Measurements from ENCODE around the gene POU2AF3. TPM values are rescaled to one million over a fixed set of nuclear protein-coding genes. Genes with fewer than 3 reads are reported as not detected.

The POU2AF3 gene
- polyA plus RNA-seq, 1 donor, result 4.7 TPM

DNA sequence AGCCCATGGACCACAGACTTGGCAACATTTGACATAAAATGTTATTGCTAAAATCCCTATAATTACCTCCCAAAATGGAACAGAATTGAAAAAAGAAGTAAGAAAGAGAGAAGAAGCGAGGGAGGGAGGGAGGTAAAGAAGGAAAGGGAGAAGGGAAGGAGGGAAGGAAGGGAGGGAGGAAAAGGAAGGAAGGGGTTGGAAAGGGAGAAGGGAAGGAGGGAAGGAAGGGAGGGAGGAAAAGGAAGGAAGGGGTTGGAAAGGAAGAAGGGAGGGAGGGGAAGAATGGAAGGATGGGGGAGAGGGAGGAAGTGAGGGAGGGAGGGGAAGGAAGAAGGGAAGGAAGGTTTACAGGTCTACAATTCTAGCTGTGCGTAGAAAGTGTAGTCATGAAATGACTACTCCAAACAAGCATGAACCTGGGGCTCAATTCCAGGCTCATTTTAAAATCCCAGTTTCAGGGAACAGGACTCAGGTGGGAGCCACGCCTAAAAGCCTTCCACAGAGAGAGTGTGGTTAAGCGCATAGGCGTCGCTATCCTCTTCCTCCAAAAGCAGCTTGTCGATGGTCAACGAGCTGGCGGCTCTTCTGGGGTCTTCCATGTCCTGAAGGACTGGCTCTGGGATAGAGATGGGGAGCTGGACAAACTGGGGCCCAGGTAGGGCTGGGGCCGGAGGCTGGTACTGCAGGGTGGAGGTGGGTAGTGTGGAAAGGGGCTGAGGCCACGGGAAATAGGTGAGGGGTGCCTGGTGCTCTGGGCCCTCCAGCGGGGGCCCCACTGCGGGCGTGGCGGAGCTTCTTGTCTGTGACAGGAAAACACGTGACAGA is 55.6 kb downstream of the POU2AF3 start:
- DNase-seq, result no peak

- no peak for DNase-seq
These were observed 56.2 kb downstream of the POU2AF3 start for GRCh38 chr11:111354601-111354891.

DNA sequence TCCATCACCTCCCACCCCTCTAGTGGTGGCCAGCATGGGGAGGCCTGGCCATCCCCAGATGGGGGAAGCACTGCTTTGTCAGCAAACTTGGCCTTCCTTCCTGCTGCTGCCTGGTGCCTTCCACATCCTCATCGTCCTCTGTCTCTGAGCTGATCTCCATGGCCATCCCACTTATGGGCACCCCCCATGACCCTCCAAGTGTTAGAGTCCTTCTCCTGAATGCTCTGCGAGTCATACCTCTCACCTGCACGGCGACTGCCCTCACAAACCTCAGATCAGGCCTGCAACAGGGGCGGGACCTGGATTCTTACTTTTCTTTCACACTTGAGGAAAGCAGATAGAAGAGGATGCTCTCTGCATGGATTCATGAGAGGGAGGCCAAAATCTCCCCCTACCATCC is 56.8 kb downstream of the POU2AF3 start:
- no peak for DNase-seq

DNA sequence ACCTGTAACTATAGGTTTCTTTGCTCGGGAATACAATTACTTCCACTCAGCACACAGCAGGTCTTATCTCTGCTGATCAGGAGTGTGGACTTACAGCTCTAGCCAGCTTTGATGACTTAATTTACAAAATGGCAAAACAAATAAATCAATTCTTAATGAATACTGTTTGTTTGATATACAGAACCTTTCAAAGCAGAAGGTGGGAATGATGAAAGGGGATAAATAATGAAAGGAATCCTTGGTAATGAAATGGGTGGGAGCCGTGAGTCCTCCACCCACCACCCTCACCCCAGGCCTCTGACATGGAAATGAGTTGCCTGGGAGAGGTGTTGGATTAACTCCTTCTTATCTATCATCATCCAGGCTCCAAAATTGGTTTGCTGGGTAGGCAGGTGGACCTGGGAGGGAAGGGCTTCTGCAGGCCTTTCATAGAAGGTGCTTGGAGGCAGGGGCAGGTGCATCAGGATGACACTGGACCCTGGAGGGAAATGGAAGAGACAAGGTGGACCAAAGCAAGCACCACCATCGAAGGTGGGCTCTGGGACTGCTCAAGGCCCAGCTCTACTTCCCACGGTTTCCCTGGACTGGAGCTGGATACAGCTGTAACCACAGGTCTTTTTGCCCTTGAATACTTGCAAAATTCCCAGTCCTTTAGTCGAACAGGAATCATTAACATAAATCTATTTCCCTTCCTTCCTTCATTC is 57.8 kb downstream of the POU2AF3 start:
- DNase-seq, result no peak

GRCh38 chr11:111356660-111357048 is 58.3 kb downstream of the POU2AF3 start:
- no peak for DNase-seq

DNA sequence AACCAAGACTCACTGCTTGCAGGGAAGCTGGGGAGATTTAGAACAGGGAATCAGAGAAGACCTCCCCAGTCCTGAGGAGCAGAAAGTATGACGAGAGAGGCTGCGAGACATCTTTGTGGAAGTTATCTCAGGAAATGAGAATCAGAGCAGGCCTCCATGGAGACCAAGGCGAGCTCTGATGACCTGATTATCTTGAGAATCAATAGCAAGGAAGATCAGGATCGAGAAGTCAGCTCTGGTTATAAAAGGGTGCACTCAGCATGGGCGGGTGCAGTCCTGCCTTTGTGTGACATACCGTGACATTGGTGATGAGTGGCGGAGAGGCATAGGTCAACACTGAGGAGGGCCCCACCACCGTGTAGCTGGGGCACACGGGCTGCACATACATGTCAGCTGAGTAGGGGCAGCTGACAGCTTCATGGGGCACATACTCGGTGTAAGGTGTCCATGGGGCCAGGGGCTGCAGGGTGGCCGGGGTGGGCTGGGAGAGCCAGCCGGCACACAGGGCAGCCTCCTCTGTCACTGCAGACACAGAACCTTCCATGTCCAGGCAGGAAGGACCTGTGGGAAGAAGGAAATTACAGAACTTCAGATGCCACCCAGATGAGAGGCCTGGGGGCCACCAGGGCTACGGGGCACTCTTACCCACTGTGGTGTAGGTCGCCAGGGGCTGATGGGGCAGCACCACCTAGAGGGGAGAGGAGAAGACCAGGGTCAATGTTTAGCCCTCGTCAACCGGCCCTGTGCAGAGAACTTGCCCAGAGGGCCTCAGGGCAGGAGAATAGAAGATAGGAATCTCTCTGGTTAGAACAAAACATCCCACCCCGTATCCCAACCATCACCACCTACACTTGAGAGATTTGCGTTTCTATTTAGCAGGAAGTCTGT is 59.0 kb downstream of the POU2AF3 start:
- DNase-seq, result no peak

Other genes with a start within 250 kb of the POU2AF3 start
- gene POU2AF2, start 52.8 kb upstream of the POU2AF3 start, polyA plus RNA-seq (ENCODE audit: insufficient read length), result not detected
- gene POU2AF1, start 80.7 kb downstream of the POU2AF3 start, polyA plus RNA-seq (ENCODE audit: insufficient read length), result 0.19 TPM
- not detected for gene BTG4, start 213.8 kb downstream of the POU2AF3 start, polyA plus RNA-seq (ENCODE audit: insufficient read length)
- gene HOATZ, start 216.2 kb downstream of the POU2AF3 start, polyA plus RNA-seq (ENCODE audit: insufficient read length), result not detected
- gene LAYN, start 242.2 kb downstream of the POU2AF3 start, polyA plus RNA-seq (ENCODE audit: insufficient read length), result 4.2 TPM